ENCODE results near the gene PPM1K.

The PPM1K gene

DNA sequence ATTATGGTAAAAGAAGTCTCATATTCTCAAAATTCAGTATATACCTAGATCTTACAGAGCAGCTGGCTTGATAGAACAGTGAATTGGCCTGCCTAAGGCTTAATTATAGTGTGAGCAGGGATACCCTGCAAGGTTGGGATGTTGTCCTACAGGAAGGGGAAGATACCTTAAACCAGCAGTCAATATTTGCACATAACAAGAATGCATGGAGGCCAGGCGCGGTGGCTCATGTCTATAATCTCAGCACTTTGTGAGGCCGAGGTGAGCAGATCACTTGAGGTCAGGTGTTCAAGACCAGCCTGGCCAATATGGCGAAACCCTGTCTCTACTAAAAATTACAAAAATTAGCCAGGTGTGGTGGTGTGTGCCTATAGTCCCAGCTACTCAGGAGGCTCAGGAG is 67.2 kb downstream of the PPM1K start:
- no peak for DNase-seq (ENCODE audit: low read depth)

DNA sequence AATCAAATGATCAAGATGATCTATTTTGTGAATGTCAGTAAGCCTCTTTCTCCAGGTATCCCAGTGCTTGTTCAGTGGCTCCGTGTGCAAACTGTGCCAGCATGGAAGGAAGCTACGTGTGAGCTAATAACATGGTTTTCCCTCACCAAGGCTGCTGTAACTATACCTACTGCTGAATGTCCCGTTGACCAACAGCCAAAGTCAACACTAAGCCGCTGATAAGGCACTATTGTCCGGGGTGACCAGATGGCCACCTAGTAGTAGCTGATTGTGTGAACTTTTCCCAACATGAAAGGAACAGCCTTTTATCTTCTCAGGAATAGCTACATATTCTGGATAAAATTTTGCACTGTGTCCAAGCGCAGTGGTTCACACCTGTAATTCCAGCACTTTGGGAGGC is 68.0 kb downstream of the PPM1K start:
- DNase-seq (ENCODE audit: low read depth): no peak

DNA sequence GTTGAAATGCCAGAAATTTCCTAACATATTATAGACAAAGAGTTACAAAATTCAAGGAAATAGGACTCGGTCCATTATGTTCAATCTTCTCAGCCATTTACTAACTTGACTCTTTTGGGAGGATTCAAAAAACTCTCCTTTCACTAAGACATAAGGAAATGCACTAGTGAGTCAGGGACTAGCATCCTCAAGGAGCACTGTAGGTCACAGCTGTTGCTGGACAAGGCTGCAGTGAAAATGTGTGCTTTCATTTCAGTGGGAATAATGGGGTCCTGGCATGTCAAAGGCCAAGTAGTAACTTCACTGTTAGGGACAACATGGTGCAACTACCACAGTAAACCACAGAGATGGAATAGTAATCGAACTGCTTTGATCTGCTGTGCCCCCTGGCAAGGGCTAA is 69.0 kb downstream of the PPM1K start:
- DNase-seq (ENCODE audit: low read depth): no peak

DNA sequence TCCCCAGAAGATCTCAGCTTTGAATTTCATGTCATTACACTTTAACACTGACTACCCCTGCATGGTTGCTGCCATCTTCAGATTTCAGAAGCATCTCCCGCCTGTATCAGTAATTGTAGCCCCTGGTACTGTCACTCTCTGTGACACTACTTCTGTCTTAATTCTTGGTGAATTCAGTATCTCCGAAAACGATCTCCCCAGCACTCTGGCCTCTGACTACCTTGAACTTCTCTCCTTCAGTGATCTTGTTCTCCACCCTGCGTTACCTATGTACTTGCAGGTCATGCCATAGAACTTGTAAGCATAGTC is 72.2 kb downstream of the PPM1K start:
- DNase-seq (ENCODE audit: low read depth): no peak

DNA sequence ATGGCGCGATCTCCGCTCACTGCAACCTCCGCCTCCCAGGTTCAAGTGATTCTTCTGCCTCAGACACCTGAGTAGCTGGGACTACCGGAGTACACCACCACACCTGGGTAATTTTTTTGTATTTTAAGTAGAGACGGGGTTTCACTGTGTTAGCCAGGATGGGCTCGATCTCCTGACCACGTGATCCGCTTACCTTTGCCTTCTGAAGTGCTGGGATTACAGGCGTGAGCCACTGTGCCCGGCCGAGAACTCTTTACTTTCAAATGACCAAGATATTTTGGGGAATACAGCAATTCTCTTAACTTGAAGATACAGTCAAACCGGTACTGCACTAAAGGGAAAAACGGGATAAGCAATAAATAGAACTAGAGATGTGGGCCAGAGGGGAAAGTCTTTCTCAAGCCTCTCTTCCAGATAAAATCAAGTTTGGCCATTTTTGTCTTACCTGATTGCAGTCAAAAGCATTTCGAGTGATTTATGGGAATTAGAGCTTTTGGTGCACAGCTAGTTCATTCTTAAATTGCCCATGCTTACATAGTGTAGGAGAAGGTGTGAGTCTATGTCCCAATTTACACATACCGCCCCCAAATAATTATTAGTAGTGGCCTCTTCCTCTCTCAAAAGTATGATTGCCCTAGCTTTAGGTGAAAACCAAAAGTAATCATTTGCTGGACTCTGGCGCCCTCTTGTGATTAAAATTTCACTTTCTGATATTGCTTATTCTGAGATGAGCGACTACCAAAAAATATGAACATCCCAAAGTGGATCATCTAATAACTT is 72.7 kb downstream of the PPM1K start:
- no peak for DNase-seq (ENCODE audit: low read depth)

DNA sequence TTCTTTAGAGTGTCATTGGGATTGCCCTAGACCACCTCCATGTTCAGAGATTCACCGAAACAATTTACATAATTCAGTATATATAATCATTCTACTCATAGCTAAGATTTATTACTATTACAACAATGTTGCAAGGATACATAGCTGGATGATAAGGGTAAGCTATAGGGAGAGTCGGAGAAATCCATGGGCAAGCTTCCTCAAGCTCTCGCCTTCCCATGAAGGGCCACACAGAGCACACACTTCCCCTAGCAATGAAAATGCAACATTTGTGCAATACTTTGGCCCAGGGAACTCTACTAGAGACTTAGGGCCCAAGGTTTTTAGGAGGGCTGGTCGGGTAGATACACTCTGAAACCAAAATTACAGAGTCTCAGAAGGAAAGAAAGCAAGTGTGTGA is 76.2 kb downstream of the PPM1K start:
- no peak for DNase-seq (ENCODE audit: low read depth)
